DOHH2 (cell line): Measurements from ENCODE around the gene COL23A1.

Experiments
- CTCF ChIP-seq: fragments of 200-600 bp; sonication (generic); IDR thresholded peaks from one replicate; pipeline ENCODE4 v1.5.1; 2014; ENCODE audit warnings: antibody characterized with exemption, mild to moderate bottlenecking, low read depth, low read length; ENCODE audit not compliant: poor library complexity, severe bottlenecking
- EZH2phosphoT487 ChIP-seq: fragments of 200-600 bp; sonication (generic); IDR thresholded peaks from 2 replicates; pipeline ENCODE4 v1.6.1; 2017; ENCODE audit warnings: borderline replicate concordance, mild to moderate bottlenecking, antibody characterized with exemption, low read length, moderate library complexity, mixed read lengths

DNA sequence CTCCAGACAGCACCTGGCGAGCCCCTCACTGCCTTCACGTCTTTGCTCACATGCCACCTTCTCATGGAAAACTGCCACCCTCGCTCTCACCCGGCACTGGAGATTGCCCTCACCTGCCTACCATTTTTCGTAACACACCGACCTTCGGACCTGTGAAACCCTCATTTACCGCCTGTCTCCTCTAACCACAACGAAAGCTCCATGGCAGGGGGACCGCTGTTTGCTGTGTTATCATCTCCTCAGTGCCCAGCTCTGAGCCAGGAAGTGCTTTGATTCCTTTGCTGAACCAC lies 248.4 kb downstream of the COL23A1 start:
- no peak for TF ChIP-seq CTCF
- no peak for TF ChIP-seq EZH2phosphoT487
